Hematopoietic multipotent progenitor cell (in vitro differentiated cells): ENCODE measurements around the gene TMPRSS11F. TPM values are rescaled to one million over a fixed set of nuclear protein-coding genes. Genes with fewer than 3 reads are reported as not detected.
"Not testable (repeated sequence)": the region's sequence is repeated elsewhere in the genome, so short reads cannot be mapped to it uniquely, and the experiment has no call there.

ENCODE experiments used
- DNase-seq, 3 donors: peaks; one replicate each; pipeline ENCODE4 v3.0.0-alpha.2; 2011 to 2015; ENCODE audit warnings: low read depth in 2 of 3, low spot score in 2 of 3
- total RNA-seq: library from RNA; depleted of rRNA; stranded (reverse); fragments of >200 nt; gene quantifications from one replicate; pipeline ENCODE4 v1.2.3, GENCODE V29; 2012

The TMPRSS11F gene
- not detected for total RNA-seq

- DNase-seq = no peak
These were observed at the start of gene TMPRSS11F for GRCh38 chr4:68129793-68130192. TSS of gene TMPRSS11F (minus strand) at chr4:68129869. CDS start at chr4:68129820, 49 bp downstream.

DNA sequence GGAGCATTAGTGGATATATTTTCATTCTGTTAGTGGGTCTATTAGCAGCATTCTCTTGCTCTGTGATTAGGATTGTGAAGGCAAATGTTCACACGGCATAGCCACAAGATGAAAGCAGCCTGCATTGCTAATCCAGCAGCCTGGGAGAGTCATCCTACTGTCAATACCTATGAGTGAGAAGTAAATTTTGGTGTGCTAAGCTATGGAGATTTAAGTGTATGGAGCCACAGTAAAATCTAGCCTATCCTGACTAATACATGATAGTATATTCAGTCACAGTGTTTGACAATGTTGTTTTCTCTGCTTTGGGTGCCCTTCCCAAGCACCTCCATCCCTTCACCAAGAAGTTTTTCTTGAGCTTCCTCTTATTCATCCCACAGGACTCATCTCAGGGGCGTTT is 47.2 kb upstream of the TMPRSS11F start:
- DNase-seq = no peak

DNA sequence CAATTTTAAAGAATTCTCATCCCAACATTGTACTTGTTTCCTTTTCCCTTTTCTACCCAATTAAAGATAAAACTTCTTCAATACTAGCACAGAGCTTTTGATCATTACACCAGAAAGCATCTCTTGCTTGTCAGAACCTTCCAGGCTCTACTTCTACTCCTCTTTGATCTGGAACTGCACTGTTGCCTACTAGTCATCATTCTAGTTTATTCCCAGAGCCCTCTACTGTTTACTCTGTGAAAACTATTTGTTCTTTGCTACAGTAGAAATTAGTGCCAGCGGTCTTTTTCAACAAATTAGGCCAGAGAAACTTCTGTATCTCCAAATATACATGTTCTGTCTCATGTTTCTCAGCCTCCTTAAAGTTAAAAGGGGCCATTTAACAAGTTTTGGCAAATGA is 46.8 kb upstream of the TMPRSS11F start:
- no peak for DNase-seq

GRCh38 chr4:68175562-68176155 is 46.0 kb upstream of the TMPRSS11F start:
- DNase-seq = peak in 2 of 3 donors; percentile 62 to 90

DNA sequence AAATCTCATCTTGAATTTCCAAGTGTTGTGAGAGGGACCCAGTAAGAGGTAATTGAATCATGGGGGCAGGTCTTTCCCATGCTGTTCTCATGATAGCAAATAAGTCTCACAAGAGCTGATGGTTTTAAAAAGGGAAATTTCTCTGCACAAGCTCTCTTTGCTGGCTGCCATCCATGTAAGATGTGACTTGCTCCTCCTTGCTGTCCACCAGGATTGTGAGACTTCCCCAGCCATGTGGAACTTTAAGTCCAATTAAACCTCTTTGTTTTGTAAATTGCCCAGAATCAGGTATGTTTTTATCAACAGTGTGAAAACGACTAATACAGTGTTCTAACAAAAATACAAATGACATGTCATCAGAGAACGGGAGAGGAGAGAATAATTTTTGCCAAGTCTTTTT is 44.7 kb upstream of the TMPRSS11F start:
- not testable (repeated sequence) for DNase-seq

DNA sequence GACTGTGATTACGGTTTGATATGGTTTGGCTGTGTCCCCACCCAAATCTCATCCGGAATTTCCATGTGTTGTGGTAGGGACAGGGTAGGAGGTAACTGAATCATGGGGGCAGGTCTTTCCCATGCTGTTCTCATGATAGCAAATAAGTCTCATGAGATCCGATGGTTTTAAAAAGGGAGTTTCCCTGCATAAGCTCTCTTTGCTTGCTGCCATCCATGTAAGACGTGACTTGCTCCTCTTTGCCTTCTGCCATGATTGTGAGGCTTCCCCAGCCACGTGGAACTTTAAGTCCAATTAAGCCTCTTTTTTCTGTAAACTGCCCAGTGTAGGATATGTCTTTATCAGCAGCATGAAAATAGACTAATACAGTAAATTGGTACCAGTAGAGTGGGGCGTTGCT is 42.5 kb upstream of the TMPRSS11F start:
- not testable (repeated sequence) for DNase-seq

DNA sequence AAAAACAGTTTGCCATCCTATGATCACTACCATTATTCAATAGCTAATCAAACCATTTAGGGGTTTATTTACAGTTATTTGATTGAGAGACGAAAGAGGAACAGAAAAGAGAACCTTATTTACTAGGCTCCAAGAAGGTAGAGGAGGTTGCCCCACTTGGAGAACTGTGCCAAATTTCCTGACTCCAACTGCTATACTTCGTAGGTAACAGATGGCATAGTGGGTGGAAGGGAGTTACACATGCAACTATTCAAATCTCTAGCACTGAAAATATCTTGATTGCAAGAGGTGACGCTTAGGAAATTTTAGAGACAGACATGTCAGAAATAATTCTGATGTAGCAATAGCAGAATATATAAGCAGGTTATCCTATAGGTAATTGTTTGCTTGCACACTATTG is 38.0 kb upstream of the TMPRSS11F start:
- DNase-seq = no peak

DNA sequence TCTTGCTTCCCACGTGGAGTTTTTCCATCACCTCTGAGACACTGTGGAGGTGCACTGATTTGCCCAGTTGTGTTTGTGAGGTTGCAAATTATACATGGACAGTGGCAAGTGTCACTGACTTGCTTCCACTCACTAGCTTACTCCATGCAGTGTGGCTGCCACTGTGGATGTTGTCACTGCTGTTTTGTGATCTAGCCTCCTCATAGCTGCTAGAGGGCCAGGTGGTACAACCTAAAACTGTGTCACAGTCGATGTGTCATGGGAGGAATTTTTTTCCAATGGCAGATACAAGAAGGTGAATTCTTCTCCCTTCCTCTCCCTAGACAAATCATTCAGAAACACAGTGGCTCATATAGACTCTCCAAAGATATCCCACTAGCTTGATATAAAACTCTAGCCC is 37.5 kb upstream of the TMPRSS11F start:
- DNase-seq = no peak

DNA sequence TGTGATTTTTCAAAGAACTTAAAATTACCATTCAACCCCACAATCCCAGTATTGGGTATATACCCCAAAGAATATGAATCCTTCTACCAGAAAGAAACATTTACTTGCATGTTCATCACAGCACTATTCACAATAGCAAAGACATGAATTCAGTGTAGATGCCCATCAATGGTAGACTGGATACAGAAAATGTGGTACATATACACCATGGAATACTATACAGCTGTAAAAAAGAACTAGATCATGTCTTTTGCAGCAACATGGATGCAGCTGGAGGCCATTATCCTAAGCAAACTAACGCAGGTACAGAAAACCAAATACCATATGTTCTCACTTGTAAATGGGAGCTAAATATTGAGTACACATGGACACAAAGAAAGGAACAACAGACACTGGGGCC is 34.1 kb upstream of the TMPRSS11F start:
- no peak for DNase-seq

- DNase-seq = no peak
These were observed 32.5 kb upstream of the TMPRSS11F start for GRCh38 chr4:68162196-68162595.

- DNase-seq = no peak
These were observed 22.7 kb upstream of the TMPRSS11F start for GRCh38 chr4:68152411-68152810.

- DNase-seq = no peak
These were observed 19.4 kb upstream of the TMPRSS11F start for GRCh38 chr4:68148800-68149685.

- no peak for DNase-seq
These were observed 17.4 kb upstream of the TMPRSS11F start for GRCh38 chr4:68147079-68147478.

GRCh38 chr4:68145261-68145660 is 15.6 kb upstream of the TMPRSS11F start:
- no peak for DNase-seq

GRCh38 chr4:68141852-68142251 is 12.2 kb upstream of the TMPRSS11F start:
- DNase-seq = no peak

DNA sequence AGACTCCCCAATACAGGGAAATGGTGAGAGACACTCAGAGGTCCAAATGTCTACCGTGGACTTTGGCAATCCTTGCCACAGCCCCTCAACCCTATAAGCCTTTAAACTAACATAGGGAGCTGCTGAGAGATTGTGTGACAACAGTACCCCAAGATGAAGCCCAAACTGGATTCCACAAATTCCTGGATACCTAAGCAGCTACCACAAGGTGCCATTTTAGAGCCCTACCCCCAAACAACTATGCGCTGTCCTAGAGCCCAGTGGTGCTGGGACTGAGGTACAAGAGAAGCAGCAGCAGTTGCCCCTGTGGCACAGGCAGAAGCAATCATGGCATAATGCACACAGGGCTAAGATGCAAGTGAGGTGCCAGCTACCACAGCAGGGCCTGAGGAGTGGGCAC is 2.7 kb upstream of the TMPRSS11F start:
- DNase-seq = no peak

DNA sequence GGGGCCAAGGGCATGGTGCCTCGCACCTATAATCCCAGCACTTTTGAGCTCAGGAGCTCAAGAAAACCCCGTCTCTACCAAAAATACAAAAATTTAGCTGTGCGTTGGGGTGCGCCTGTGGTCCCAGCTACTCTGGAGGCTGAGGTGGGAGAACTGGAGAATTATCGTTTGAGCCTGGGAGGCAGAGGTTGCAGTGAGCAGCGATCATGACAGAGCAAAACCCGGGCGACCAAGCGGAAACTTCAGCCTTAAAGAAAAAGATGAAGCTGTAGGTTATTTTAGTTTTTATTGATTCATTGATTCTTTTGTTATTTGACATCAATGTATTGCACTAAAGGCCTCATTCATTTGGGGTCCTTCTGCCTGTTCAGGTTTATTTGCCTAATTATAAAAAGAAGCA is 5.4 kb downstream of the TMPRSS11F start:
- no peak for DNase-seq

GRCh38 chr4:68123525-68123924 is 6.1 kb downstream of the TMPRSS11F start:
- no peak for DNase-seq

GRCh38 chr4:68119921-68120320 is 9.7 kb downstream of the TMPRSS11F start:
- DNase-seq = no peak

DNA sequence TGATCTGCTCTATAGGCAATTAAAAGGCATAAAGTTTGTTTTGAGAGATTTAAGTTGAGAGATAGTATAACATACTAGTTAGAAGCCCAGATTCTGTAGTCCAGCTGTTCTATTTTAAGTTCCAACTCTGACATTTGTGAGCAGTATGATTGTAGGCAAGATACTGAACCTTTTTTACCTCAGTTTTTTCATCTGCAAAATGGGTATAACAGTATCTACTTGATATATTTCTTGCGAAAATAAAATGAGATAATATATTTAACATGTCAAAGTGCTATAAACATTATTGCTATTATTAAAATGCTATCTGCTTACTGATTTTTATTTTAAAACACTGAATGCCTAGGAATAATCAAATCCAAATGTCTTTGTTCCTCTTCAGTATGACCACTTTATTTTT is 19.2 kb downstream of the TMPRSS11F start:
- no peak for DNase-seq

GRCh38 chr4:68109868-68110267 is 19.8 kb downstream of the TMPRSS11F start:
- no peak for DNase-seq

- DNase-seq = no peak
These were observed 46.9 kb downstream of the TMPRSS11F start for GRCh38 chr4:68082758-68083157.
